ENCODE data around the gene BOLL. TPM values are rescaled to one million over a fixed set of nuclear protein-coding genes. Genes with fewer than 3 reads are reported as not detected.

The BOLL gene
- total RNA-seq, 1 experiment from 2014 or later, result not detected

- H3K9ac ChIP-seq (ENCODE audit: extremely low read depth, insufficient read length, low read length), result no peak overlapping the region
- peaks cover under 1% of the 10 kb centered on the region for H3K4me1 ChIP-seq (ENCODE audit: insufficient read depth, low read length)
- no peak overlapping the region for H2BK15ac ChIP-seq (ENCODE audit: low read depth, low read length)
- H3K27me3 ChIP-seq (ENCODE audit: insufficient read depth, low read length), result peaks cover 5% of the 10 kb centered on the region
- no peaks in the 10 kb centered on the region for H4K20me1 ChIP-seq (ENCODE audit: control insufficient read depth, insufficient read depth, insufficient read length)
- Mint-ChIP-seq H3K4me1 (peaks cover 2 to 4% of the 10 kb centered on the region in 2 experiments), H3K9me3 (no peaks in the 10 kb centered on the region), H3K4me3 (no peak overlapping the region), H3K36me3 (ENCODE audit: insufficient read depth in 1 of 3, low read depth in 3 of 3) (no peaks in the 10 kb centered on the region), H3K27ac (no peak overlapping the region), H3K27me3 (ENCODE audit: low read depth) (peaks cover 34% of the 10 kb centered on the region)
- H3K14ac ChIP-seq (ENCODE audit: insufficient read depth, low read length), result no peak overlapping the region
- H3T11ph ChIP-seq (ENCODE audit: low read length), result no peak overlapping the region
- no peak overlapping the region for H2AFZ ChIP-seq (ENCODE audit: low read length)
- no peaks in the 10 kb centered on the region; the same call in 1 of the 2 replicates for H3K79me2 ChIP-seq (ENCODE audit: insufficient read depth, low read length)
- no peak overlapping the region for H3K18ac ChIP-seq (ENCODE audit: insufficient read length, low read depth, low read length)
- no peak overlapping the region for H2AK5ac ChIP-seq (ENCODE audit: insufficient read length, low read length)
- TF ChIP-seq CTCF (conservative IDR thresholded peaks at IDR 0.05), result no peak
- H3K79me1 ChIP-seq (ENCODE audit: insufficient read depth, low read depth, low read length, poor library complexity, severe bottlenecking), result no peaks in the 10 kb centered on the region
- no peak overlapping the region for H2BK20ac ChIP-seq (ENCODE audit: low read depth, low read length, poor library complexity, severe bottlenecking)
- WGBS (ENCODE audit: extremely low coverage, insufficient read length, low lambda C conversion rate), result no CpG with 5 or more reads among the region's 3 CpGs
- H4K8ac ChIP-seq (replicated peaks; ENCODE audit: insufficient read length, low read depth, low read length), result no peak overlapping the region
- no peak overlapping the region for H2BK12ac ChIP-seq (ENCODE audit: insufficient read length, low read depth, low read length)
- H4K5ac ChIP-seq (ENCODE audit: insufficient read length, low read depth, low read length), result no peak overlapping the region
- no peak overlapping the region for H3K23ac ChIP-seq (ENCODE audit: insufficient read length, low read depth, low read length)
- no peak overlapping the region for H3K4ac ChIP-seq (ENCODE audit: low read depth, low read length)
- no peak for DNase-seq
- H3K4me2 ChIP-seq (ENCODE audit: insufficient read depth, insufficient read length, low read length), result no peak overlapping the region
- no peak overlapping the region for H2BK5ac ChIP-seq (ENCODE audit: insufficient read length, low read length)
- H3K27ac ChIP-seq (ENCODE audit: insufficient read length, low read depth, low read length), result no peak overlapping the region
- no peak overlapping the region for H2BK120ac ChIP-seq (ENCODE audit: low read depth, low read length, poor library complexity, severe bottlenecking)
- no peaks in the 10 kb centered on the region for H3K9me3 ChIP-seq (ENCODE audit: control insufficient read depth, low read depth, low read length)
- no peak overlapping the region for H4K91ac ChIP-seq (ENCODE audit: insufficient read length, low read depth, low read length)
- H3K56ac ChIP-seq (ENCODE audit: insufficient read length, low read depth, low read length), result no peak overlapping the region
- no peaks in the 10 kb centered on the region for H3K23me2 ChIP-seq (ENCODE audit: insufficient read length, low read depth, low read length, poor library complexity, severe bottlenecking)
Observed at GRCh38 chr2:197810491-197810890, 25.4 kb upstream of the BOLL start.

Measured in H9 (cell line).